ENCODE data around the gene PPP1R10. TPM values are rescaled to one million over a fixed set of nuclear protein-coding genes. Genes with fewer than 3 reads are reported as not detected.

The PPP1R10 gene
- total RNA-seq, 2 experiments from 2014 or later = 92.2 to 95.3 TPM

- Mint-ChIP-seq H3K27me3 (no peaks in the 10 kb centered on the region), H3K36me3 (ENCODE audit: low read depth) (peaks cover 76% of the 10 kb centered on the region), H3K9me3 (no peaks in the 10 kb centered on the region), H3K4me1 (ENCODE audit: low read depth) (peaks cover 50% of the 10 kb centered on the region), H3K4me3 (peak overlapping the region; percentile 98), H3K27ac (peak overlapping the region; percentile 97)
- CTCF ChIA-PET = interaction anchor here (1.2 to 4.7 kb wide), 3 partner anchors 11 to 71 kb away, joined by 3 to 26 read pairs (median 15); no protein-coding TSS in a partner anchor
- ATAC-seq (ENCODE audit: poor library complexity) = no peak
- Histone ChIP-seq H3K4me3 (ENCODE audit: low read length) (peak overlapping the region; percentile 86), H3K36me3 (ENCODE audit: insufficient read depth, low read length) (peaks cover 44% of the 10 kb centered on the region), H3K9me3 (ENCODE audit: control insufficient read depth in 1 of 2, insufficient read depth in 1 of 2, low read length in 2 of 2) (no peaks in the 10 kb centered on the region), H3K4me1 (ENCODE audit: insufficient read depth, low read length) (peaks cover 27% of the 10 kb centered on the region), H3K27me3 (ENCODE audit: control insufficient read depth in 1 of 2, insufficient read depth in 2 of 2, low read length in 2 of 2) (no peaks in the 10 kb centered on the region), H3K27ac (ENCODE audit: low read depth in 1 of 2, low read length in 2 of 2) (peak overlapping the region; percentile 94 to 97)
- TF ChIP-seq CTCF (IDR thresholded peaks at IDR 0.05) = no peak
- POLR2A ChIA-PET = interaction anchor here (0.6 to 4.2 kb wide), 14 partner anchors 12 to 162 kb away, joined by 3 to 106 read pairs (median 8); partner anchors contain the start of genes ABCF1, MDC1, MRPS18B and PPP1R10
- intact Hi-C loops (cut with DNase I, micrococcal nuclease) = loop anchor here in 1 of 2 experiments (1.0 to 5.0 kb wide), 4 partner anchors 59 to 488 kb away; partner anchors contain the start of genes MDC1, PPP1R11 and RPP21
- peak in 1 of 14 experiments; percentile 47 for DNase-seq
Measured at GRCh38 chr6:30554962-30555815, 61.9 kb downstream of the PPP1R10 start.

- H3K36me3 ChIP-seq (ENCODE audit: insufficient read depth, low read length) = peaks cover 48% of the 10 kb centered on the region
- Mint-ChIP-seq H3K27ac (peak overlapping the region; percentile 97), H3K4me1 (ENCODE audit: low read depth) (peaks cover 46% of the 10 kb centered on the region), H3K9me3 (no peaks in the 10 kb centered on the region), H3K36me3 (ENCODE audit: low read depth) (peaks cover 82% of the 10 kb centered on the region), H3K27me3 (no peaks in the 10 kb centered on the region), H3K4me3 (peak overlapping the region; percentile 98)
- H3K4me3 ChIP-seq (ENCODE audit: low read length) = no peak overlapping the region
- H3K4me1 ChIP-seq (ENCODE audit: insufficient read depth, low read length) = peaks cover 27% of the 10 kb centered on the region
- TF ChIP-seq CTCF (IDR thresholded peaks at IDR 0.05) = no peak
- ChIA-PET CTCF (interaction anchor here (1.0 to 4.7 kb wide), 4 partner anchors 12 to 71 kb away, joined by 3 to 26 read pairs (median 3); no protein-coding TSS in a partner anchor), POLR2A (interaction anchor here (1.1 to 4.2 kb wide), 5 partner anchors 11 to 62 kb away, joined by 3 to 106 read pairs (median 83); partner anchors contain the start of gene ABCF1)
- intact Hi-C loops (cut with DNase I, micrococcal nuclease) = no loop called here
- ATAC-seq (ENCODE audit: poor library complexity) = no peak
- DNase-seq = no peak
- H3K27me3 ChIP-seq (ENCODE audit: control insufficient read depth in 1 of 2, insufficient read depth in 2 of 2, low read length in 2 of 2) = no peaks in the 10 kb centered on the region
- H3K9me3 ChIP-seq (ENCODE audit: control insufficient read depth in 1 of 2, insufficient read depth in 1 of 2, low read length in 2 of 2) = no peaks in the 10 kb centered on the region
- H3K27ac ChIP-seq (ENCODE audit: low read depth in 1 of 2, low read length in 2 of 2) = no peak overlapping the region
Measured at GRCh38 chr6:30554404-30554803, 62.6 kb downstream of the PPP1R10 start.

Small RNAs within 50 kb of the gene (microRNA-seq; reads per million reads assigned to microRNA genes)
- 18.5 reads per million, percentile 48 among the genes with 10 or more reads in this experiment for gene MIR877 (ENCODE audit: borderline microRNAs expressed, borderline replicate concordance)

Other genes with a start within 250 kb of the PPP1R10 start
- 1,000 to 10,000 TPM; 1,136 to 1,173 TPM for gene HLA-E, start 127.7 kb downstream of the PPP1R10 start, total RNA-seq
- 100 to 1,000 TPM; 145 to 151 TPM for gene GNL1, start 60.8 kb downstream of the PPP1R10 start, total RNA-seq
- gene PRR3, start 59.9 kb downstream of the PPP1R10 start, total RNA-seq = 10 to 100 TPM; 10.3 to 13.2 TPM
- gene ABCF1, start 45.8 kb downstream of the PPP1R10 start, total RNA-seq = 10 to 100 TPM; 86.1 to 88.0 TPM
- gene MRPS18B, start 597 bp upstream of the PPP1R10 start, total RNA-seq = 10 to 100 TPM; 15.3 to 15.5 TPM
- 1 to 10 TPM; 4.1 to 5.2 TPM for gene ATAT1, start 9.6 kb upstream of the PPP1R10 start, total RNA-seq
- gene C6orf136, start 29.9 kb upstream of the PPP1R10 start, total RNA-seq = 10 to 100 TPM; 20.3 to 21.7 TPM
- 10 to 100 TPM; 15.9 to 16.1 TPM for gene DHX16, start 55.8 kb upstream of the PPP1R10 start, total RNA-seq
- 10 to 100 TPM; 30.9 to 31.6 TPM for gene PPP1R18, start 69.4 kb upstream of the PPP1R10 start, total RNA-seq
- 1 to 10 TPM; 3.8 to 4.4 TPM for gene NRM, start 73.7 kb upstream of the PPP1R10 start, total RNA-seq
- gene MDC1, start 100.0 kb upstream of the PPP1R10 start, total RNA-seq = 10 to 100 TPM; 50.5 to 56.8 TPM
- gene TUBB, start 103.1 kb upstream of the PPP1R10 start, total RNA-seq = 10 to 100 TPM; 76.0 to 78.4 TPM
- 10 to 100 TPM; 31.6 TPM for gene FLOT1, start 125.4 kb upstream of the PPP1R10 start, total RNA-seq
- gene IER3, start 127.3 kb upstream of the PPP1R10 start, total RNA-seq = 1 to 10 TPM; 5.7 to 5.8 TPM

Data from CD4-positive, alpha-beta T cell (primary cell).